Measurements from ENCODE around the gene KIAA1210.

Gene KIAA1210

DNA sequence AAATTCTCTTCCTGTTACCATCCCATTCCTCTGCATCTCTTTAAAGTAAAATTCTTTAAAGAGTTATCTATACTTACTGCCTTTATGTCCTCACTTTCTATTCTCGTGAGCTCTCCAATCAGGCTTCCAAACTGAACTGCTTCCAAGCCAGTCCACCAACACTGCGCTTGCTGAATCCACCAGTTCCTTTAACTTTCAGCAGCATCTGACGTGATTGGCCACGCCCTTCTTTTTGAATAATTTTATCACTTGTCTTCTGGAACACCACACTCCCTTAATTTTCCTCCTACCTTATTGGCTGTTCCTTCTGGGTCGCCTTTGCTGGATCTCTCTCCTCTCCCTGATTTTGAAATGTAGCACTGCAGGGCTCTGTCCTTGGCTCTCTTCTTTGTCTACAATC is at the start of gene KIAA1210:
Gene KIAA1210 (minus strand): TSS at position 163 of the 400 bp plus-strand sequence. CDS start 4,170 bp downstream, outside the sequence.
- DNase-seq = no peak
- ATAC-seq = no peak

DNA sequence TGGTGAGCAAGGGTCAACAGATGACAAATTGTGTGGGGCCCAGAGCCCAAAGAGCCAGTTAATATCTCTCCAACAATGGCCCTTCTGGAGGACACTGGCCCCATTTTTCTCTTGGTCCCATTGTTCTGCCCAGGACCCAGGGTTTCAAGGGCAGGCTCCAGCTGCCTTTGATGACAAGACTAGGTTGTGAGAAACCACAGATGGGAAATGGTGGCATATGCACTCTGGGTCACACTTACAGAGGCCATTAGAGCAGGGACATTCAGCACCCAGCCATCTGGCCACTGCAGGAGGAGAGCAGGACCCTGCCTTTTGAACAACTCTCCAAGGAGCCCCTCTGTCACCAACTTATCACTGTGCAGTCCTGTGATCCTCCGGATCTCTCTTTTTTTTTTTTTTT is 49.7 kb upstream of the KIAA1210 start:
- ATAC-seq (no peak), DNase-seq (no peak)

DNA sequence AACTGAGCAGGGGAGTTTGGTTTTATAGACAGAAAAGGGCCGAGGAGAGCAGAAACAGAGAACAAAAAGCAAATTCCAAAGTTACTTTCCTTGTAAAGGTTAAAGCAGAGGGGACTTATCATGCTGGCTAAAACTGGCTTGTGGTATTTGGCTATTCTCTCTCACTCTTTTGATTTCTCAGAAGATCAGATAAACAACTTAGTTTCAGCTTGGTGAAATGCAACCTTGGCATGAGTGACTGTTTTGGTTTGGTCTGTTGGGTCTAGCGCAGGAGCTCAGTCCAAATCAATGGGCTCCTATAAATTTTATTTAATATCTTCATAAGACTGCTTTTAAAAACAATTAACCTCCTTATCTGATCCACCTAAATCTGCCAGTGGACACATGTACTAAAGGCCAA is 47.3 kb upstream of the KIAA1210 start:
- ATAC-seq = no peak
- no peak for DNase-seq

DNA sequence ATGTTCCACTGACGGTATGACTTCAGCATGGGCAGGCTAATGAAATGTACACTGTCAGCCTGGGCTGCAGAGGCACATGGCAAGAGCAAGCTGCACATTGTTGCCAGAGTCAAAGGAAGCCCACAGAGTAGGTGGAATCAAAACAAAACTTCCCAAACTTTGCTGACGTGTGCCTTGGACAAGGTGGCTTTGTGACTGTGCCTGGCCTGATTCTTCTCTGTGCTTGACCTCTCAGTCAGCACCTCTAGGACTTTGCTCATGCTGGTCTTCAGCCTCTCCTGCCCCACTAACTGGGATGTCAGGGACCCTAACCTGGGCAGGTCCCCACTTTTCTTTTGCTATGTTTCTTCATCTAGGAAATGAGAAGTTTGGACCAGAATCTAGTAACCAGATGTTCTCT is 40.5 kb upstream of the KIAA1210 start:
- ATAC-seq (no peak), DNase-seq (no peak)

DNA sequence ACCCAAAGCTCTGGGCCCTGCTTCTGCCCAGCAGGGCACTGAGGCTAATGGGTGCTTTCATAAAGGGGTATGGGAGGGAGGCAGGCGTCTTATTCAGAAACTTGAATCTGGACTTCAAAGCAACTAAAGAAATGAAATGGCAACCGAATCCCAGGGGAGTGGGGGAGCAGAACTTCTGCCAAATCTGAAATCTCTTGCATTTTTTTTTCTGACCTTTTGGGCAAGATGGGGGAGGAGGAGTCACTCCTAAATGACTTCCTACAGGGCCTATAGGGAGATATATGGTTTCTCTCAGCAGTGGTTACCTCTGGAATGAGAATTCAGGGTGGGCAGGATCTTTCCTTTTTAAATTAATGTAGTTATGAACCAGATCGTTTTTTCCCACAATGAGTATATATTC is 30.6 kb upstream of the KIAA1210 start:
- ATAC-seq (no peak), DNase-seq (no peak)

DNA sequence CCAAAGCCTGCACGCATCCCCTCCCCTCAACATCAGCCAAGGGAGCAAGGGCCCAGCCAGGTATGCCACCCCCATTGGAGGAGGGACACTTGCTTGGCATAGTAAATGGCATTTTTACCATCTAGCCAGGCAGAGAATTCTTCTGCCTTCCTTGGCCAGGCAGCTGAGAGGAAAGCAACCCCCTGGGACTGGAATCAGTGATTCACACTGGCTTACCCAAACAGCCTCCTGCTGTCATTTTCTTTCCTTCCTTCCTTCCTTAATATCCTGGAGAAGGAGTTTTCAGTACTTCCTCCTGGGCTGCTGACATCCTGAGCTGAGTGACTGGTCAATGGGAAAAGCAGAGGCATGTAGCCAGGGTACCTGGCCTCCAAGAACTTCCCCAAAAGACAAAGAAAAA is 28.6 kb upstream of the KIAA1210 start:
- ATAC-seq (no peak), DNase-seq (no peak)

DNA sequence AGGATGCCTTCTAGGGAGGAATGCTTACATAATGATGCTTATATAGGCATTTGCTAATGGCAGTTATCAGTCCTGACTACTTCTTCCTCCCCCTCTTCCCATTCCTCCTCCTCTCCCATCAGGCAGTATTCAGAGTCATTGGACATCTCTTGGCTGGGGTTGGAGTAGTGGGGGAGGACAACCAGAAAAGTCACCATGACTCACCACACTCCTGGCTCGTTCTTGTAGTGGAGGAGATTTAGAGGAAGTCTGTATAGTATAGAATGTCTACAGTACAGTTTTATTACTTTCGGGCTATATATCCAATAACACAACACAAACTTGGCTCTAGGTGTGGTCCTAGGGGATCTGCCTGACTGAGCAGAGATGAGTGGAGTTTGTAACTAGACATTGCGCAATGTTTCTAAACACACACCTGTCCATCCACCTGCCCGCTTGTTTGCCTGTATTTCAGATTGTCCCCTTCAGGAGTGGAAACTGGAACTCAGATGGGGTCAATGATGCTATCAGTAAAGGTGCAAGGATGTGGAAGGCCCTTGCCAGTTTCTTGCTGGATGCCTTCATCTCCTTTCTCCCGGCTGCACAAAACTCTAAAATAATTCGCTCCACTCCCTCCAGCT is 27.9 kb upstream of the KIAA1210 start:
- ATAC-seq = no peak
- no peak for DNase-seq

DNA sequence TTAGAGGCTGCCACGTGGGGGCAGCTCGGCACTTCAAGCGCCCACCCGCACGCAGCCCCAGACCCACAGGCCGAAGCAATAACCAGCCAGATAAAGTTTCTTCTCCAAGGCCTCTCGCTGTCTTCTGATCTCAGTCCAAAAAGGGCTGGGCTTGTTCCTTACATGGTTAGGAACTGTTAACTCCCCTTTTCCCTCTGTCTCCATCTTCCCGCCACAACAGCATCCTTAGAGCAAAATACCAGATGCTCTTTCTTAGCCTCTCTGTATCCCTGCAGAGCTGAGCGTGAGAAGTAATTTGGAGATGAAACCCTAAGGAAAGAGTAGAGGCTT is 23.4 kb upstream of the KIAA1210 start:
- ATAC-seq (no peak), DNase-seq (no peak)

DNA sequence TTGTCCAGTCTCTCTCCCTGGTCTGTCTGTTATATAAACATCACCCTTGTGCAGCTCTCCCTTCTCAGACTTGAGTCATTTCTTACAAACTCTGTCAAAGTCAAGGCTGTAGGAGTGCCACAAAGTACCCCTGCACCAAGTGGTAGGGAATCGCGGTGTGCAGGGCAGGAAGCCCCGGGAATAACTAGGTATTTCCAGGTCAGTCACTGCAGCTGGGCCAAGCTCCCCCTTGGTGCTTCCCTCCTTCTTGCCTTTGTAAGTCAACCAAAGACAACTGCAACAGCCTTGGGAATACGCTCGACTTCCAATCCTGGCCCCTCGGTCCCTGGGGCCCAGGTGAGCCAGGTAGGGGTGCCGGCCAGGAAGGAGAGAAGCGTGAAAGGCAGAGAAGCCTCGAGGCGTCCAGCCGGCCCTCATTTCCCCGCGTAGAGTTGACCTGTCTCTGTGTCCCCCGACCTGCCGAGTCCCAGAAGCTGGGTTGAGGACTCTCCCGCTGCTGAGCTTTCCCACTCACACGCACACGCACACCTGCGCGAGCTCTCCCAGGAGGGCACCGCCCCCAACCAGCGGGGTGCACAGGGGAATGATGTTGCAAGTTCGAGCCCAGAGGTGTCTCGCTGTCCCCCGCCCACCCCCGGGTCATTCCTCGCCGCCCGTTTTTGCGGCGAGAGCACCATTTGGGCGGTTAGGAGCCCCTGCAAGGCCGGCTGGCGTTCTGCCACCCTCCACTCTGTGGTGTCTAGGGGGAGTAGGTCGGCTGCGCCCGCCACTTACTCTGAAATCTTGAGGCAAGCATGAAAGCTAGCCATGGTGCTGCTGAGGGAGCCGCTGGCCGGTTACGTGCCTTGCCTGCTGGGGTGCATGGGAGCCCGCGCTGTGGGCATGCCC is 22.8 kb upstream of the KIAA1210 start:
- DNase-seq = no peak
- ATAC-seq = no peak

DNA sequence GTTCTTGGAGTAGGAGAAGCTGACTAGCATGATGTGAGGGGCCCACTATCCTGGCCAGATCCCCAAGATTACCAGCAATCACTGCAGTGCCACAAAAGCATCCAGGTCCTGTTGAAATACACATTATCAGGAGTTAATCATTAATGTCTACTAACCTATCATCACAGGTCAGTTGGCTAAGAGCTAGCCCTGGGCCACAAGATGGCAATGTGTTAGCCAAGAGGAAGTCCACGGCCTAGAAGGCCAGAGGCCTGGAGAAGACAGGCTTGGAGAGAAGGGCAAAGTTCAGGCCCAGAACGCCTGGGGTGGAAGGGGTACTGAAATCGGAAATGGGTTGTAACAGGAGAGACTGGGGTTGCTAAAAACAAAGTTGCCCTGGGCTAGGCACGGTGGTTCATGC is 19.9 kb upstream of the KIAA1210 start:
- no peak for ATAC-seq
- no peak for DNase-seq

DNA sequence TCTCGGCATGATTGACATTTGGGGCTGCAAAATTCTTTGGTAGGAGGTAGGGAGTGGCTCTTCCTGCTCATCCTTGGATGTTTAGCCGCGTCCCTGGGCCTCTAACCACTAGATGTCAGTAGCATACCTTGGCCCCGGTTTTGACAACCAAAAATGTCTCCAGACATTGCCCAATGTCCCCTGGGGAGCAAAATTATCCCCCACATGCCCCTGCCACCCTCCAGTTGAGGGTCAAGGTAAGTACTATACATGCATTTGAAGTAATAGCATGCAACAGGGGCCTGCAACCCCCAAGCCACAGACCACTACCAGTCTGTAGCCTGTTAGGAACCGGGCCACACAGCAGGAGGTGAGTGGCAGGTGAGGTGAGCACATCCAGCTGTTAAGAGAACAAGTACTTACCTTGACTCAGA is 17.6 kb upstream of the KIAA1210 start:
- no peak for ATAC-seq
- peak; percentile 4 for DNase-seq

DNA sequence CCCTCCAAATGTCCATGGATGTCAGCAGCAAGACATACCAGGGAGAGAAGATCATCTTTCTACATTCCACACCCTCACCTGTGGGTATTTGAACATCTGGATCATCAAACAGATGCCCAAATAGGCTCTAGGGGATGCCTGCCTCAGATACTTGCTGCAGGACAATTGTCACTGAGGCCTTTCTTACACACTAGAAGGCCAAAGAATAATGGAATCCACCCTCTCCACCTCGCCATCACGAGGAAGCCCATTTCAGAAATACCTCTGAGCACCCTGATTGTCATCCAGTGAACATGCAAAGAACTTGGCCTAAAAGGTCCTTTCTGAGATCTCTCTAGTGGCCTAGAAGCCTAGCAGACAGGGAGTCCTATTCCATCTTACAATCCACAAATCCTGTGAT is 6.9 kb upstream of the KIAA1210 start:
- no peak for ATAC-seq
- no peak for DNase-seq

DNA sequence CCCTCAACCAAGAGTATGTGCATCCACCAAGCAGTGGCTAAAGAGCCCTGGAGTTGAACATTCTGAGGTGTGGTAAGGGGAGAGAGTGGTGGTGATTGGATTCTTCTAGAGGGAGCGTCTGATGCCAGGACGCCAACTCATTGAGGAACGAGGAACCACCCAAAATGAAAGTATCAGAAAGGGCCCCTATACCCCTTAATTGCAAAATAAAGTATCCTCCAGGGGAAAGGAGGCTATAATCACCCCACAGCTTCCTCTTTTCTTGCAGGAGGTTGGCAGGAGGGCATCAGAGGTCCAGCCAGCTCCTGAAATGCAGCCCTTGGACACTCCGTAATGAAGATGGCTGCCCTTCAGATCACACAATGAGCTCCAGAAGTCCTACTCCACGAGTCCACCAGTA is 5.3 kb upstream of the KIAA1210 start:
- no peak for DNase-seq
- ATAC-seq = no peak

DNA sequence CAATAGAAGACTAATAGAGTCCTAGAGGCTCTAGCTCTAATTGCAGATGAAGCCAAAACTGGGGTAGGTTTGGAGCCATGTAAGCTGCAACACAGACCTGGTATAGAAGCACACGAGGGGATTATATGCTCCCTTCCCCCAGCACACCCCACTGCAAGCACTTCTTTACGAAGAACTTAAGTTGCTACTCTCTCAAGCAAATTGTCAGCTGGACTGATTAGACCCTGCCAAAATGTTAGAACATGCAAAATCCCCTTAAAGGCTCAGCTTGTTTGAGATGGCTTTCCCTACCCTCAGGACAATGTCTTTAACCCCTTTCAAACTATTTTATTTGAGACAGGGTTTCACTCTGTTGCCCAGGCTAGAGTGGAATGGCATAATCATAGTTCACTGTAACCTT is 4.7 kb upstream of the KIAA1210 start:
- DNase-seq = no peak

DNA sequence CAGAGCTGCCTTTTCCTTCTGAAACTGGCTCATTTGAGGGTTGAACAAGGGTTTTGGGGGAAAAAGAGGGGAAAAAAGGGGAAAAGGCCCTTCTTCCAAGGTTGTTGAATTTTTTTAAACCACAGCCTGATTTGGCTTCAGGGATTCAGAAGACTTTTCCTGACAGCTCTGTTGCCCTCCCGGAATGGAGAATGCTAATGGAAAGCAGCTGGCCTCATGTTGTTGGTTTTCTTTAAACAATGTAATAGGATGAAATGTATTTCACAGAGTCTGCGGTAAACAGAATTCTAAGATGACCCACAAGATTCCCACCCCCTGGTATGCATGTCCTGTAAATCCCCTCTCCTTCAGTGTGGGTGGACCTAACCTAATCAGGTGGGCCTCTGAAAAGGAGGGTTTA is 3.3 kb upstream of the KIAA1210 start:
- no peak for ATAC-seq
- no peak for DNase-seq

More for the DNA sequence above, 4.7 kb upstream of the KIAA1210 start:
- ATAC-seq = no peak

DNA sequence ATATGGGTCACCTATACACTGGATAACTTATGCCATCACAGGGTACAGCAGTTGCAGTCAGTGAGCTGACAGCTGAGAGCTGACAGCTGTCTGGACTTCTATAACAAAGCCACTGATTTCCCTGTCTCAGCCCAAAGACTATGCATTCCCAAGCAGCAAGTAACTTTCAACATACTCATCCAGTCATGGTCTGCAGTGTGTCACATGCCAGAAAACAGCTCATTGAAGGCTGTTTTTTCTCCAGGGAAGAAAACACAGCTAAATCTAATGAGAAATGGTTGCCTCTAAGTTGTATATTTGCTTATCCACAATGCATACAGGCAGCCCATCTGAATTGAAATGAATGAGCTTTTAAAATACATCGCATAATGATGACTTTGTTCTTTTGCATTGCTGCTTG is 6.3 kb downstream of the KIAA1210 start:
- ATAC-seq (no peak), DNase-seq (no peak)

DNA sequence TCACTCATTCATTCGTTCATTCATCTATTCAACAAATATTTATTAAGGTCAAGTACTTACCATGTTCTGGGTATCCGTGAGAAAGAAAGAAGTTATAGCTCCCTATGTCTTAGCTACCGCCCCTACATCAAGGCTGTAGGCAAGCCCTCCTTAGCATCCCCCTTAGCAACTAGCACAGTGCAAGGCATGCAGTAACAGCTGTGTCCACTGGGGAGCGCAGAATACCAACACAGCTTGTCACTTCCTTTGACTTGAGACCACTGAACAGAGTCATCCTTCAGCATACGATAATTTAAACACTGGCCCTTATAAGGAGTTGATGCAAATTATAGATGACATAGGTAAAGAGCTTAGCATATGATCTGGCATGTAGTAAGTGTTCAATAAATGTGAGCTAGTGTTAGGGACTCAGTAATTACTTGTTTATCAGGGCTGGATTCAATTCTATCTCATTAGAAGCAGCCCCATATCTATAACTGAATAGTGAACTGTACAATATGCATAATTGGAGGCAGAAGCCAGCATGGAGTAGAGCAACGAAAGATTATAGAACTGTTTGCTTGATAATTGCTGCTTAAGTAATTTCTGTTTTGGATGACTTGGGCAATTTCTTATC is 8.7 kb downstream of the KIAA1210 start:
- DNase-seq (peak; percentile 51), ATAC-seq (peak; percentile 72)

DNA sequence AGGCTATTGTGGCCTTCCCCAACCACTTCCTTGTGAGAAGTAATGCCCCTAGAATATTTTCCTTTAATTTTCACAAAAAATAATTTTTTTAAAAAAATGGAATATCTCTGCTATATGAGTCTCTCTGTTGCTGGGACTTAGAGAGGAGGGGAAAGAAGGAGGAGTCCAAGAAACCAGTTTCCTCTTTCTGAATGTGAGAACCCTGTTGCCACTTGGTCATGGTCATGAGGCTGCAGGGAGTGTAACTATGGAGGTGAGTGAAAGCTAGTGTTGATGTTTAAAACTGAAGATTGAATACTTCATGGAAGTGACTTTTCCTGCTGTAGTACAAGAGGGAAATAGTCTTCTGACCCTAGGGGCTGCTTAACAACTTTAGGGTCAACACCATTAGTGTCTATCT is 20.4 kb downstream of the KIAA1210 start:
- no peak for DNase-seq
- ATAC-seq = no peak

DNA sequence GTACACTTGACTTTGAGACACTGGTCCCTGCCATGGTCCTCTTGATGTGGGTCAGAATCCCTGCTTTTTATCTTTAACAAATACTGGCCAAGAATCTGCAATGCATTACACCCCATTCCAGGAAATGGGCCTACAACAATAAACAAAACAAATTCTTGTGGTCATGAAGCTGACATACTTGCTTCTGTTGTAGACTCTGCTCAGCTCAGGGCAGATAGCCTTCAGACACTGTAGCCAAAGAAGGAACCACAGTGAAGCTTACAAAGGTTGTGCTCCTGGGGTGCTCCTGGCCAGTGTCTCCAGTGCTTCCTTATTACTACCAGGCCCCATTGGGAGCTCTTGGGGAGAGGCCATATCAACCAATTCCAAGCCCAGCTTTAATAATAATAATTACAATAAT is 21.8 kb downstream of the KIAA1210 start:
- ATAC-seq = no peak
- no peak for DNase-seq

DNA sequence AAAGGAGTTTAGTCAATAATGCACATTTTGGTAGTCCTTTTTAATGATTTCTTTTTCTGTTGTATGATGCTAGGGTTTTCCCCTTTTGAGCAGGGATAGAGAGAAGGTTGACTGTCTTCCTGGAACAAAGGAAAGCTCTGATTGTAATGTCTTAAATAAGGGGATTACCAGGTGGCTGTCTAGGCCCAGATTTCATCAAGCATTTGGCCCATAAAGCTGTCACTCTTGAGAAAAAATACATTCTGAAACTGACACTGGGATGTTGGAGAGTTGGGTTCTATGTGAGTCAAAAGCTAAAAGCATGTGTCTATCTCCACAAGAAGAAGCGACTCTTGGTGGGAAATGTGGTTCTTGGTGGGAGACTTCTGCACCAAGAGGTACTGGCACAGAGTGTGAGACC is 26.4 kb downstream of the KIAA1210 start:
- ATAC-seq = no peak
- no peak for DNase-seq

DNA sequence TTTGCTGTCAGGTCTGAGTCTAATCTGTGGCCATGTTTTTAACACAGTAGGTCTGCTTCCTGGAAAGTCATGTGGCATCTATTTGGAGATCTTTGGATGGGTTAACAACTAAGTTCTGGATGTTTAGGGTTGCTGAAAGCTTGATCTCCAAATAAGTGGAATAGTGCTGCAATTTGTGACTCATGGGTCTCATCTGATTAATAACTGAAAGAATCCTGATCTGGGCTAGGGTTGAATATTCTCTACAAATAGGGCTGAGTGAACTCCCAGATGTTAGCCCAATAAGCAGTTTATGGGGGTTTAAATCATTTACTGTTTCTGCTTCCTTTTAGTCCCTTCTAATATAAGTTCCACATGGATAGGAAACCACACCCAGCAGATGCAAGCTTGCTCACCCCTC is 31.7 kb downstream of the KIAA1210 start:
- ATAC-seq = no peak
- DNase-seq = no peak

DNA sequence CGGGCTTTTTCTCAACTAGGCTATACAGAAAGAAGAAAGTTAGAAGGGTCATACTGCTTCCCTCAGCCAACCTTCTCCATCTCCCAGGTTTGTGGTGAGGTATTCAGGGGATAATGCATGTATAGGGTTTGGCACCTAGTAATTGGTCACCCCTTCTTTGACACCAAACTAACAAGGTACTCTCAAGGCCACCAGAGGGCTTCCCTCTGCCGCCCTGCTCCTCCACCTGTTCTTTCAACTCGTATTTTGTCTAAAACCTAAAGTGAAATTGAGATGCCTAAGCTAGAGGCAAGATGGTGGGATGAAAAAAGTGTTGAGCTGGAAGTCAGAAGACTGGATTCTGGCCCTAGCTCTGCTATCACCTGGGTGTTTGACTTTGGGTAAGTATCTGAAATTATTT is 32.8 kb downstream of the KIAA1210 start:
- ATAC-seq (no peak), DNase-seq (no peak)

DNA sequence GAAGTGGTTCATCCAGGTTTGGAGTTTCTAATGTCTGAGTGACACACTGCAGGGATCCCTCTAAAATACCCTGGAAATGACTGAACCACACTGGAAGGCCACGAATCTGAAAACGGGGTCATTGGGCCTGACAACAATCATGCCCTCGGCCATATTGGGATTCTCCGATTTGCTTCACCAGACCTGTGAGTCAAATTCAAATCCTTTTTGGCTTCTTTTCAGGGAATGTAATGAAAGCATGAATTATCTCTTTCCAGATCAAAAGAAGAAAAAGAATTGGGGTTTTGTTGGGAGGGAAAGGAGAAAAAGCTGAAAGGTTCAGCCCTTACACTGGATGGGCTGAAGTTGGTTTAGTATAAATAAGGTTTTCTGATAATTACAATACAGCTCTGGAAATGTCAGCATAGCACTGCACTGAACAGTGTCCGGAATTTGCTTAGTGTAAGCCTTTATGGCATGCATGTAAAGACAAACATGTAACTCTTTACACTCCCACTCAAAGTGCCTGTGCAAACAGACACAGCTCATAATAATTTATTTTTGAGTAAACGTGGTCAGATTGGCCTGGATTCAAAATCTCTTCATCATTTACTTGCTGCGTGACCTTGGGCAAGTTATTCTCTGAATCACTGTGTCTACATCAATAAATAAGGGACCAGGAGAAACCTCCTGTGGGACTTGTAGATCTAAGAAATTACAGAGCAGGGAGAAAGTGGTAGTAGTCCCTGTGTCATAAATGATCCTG is 33.4 kb downstream of the KIAA1210 start:
- no peak for DNase-seq
- no peak for ATAC-seq

Data from stimulated activated naive CD8-positive, alpha-beta T cell treated with anti-CD3 and anti-CD28 coated beads, Interleukin-15, Interleukin-2, amounts not matched to agents 100 U/mL and 50 U/mL, for 24 hours (primary cell).